ENCODE results near the gene B4GAT1.
"Not testable (repeated sequence)": the region's sequence is repeated elsewhere in the genome, so short reads cannot be mapped to it uniquely, and the experiment has no call there.

Gene B4GAT1

GRCh38 chr11:66347425-66348276 lies at the start of gene B4GAT1:
Gene B4GAT1, minus strand, starts transcription at chr11:66347629. Its CDS starts 84 bp downstream, at chr11:66347545.
- DNase-seq (ENCODE audit: low read depth), result no peak

DNA sequence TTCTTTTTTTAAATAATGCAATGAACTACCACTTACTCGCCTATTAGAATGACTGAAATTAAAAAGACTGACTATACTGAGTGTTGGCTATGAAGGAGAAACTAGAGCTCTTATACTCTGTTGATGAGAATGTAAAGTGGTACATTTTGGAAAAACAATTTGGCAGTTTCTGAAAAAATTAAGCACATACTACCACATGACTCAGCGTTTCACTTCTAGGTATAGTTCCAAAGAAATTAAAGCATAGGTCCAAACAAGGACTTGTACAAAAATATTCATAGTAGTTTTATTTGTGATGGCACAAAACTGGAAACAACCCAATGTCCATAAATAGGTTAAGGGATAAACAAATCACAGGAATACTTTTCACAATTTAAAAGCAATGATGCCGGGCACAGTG lies 46.5 kb upstream of the B4GAT1 start:
- DNase-seq (ENCODE audit: low read depth), result no peak

DNA sequence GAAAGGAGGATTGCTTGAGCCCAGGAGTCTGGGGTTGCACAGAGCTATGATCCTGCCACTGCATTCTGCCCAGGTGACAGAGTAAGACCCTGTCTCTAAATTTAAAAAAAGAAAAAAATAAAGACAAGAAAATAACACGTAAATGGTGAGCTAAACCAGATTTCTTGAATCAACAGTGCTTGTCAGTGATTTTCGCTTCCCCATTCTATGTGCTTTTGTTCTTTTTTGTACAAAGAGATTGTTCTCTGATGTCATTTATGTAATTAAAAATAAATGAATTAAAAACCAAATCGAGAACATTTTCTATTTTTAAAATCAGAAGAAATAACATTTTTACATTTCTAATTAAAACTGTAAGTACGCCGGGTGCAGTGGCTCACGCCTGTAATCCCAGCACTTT lies 43.9 kb upstream of the B4GAT1 start:
- no peak for DNase-seq (ENCODE audit: low read depth)

GRCh38 chr11:66388780-66389386 lies 41.5 kb upstream of the B4GAT1 start:
- no peak for DNase-seq (ENCODE audit: low read depth)

DNA sequence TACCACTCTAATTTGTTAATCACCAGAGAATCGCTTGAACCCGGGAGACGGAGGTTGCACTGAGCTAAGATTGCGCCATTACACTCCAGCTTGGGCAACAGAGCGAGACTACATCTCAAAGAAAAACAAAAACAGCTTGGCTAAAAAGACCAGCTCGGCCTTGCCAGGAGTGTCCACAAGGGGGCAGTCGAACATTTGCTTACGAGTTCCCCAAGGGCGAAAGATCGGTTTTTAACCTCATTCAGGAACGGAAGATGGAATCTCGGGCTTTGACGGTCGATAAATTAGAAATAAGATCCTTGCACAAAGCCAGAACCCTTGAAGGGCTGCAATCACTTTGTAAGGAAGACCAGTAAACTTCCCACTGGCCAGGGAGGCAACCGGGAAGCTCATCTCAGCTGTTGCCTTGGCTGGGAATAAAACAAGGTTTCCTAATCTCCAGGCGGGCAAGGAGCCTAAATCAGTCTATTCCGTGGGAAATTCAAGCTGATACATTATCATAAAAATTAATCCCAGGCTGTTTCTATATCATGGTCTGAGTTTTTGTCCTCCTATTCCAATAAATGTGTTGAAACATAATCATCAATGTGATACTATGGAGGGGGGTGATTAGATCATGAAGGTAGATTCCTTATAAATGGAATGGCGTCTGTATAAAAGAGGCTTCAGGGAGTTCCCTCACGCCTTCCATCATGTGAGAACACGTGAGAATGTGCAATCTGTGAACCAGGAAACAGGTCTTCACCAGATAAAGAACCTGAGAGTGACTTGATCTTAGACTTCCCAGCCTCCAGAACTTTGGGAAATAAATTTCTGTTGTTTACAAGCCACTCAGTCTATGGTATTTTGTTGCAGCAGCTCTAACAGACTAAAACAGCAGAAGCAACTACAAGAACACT lies 39.0 kb upstream of the B4GAT1 start:
- peak; percentile 55 for DNase-seq (ENCODE audit: low read depth)

DNA sequence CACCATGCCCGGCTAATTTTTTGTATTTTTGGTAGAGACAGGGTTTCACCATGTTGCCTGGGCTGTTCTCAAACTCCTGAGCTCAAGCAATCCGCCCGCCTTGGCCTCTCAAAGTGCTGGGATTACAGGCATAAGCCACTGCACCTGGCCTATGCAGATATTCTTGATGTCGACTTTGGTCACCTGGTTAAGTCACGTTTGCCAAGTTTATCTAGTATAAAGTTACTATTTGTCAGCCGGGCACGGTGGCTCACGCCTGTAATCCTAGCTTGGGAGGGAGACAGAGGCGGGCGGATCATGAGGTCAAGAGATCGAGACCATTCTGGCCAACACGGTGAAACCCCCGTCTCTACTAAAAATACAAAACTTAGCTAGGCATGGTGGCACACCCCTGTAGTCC lies 36.9 kb upstream of the B4GAT1 start:
- not testable (repeated sequence) for DNase-seq (ENCODE audit: low read depth)

- not testable (repeated sequence) for DNase-seq (ENCODE audit: low read depth)
These were observed 32.8 kb upstream of the B4GAT1 start for GRCh38 chr11:66380264-66380663.

GRCh38 chr11:66373690-66374287 lies 26.4 kb upstream of the B4GAT1 start:
- DNase-seq (ENCODE audit: low read depth), result not testable (repeated sequence)

- DNase-seq (ENCODE audit: low read depth), result no peak
These were observed 25.8 kb upstream of the B4GAT1 start for GRCh38 chr11:66373265-66373664.

DNA sequence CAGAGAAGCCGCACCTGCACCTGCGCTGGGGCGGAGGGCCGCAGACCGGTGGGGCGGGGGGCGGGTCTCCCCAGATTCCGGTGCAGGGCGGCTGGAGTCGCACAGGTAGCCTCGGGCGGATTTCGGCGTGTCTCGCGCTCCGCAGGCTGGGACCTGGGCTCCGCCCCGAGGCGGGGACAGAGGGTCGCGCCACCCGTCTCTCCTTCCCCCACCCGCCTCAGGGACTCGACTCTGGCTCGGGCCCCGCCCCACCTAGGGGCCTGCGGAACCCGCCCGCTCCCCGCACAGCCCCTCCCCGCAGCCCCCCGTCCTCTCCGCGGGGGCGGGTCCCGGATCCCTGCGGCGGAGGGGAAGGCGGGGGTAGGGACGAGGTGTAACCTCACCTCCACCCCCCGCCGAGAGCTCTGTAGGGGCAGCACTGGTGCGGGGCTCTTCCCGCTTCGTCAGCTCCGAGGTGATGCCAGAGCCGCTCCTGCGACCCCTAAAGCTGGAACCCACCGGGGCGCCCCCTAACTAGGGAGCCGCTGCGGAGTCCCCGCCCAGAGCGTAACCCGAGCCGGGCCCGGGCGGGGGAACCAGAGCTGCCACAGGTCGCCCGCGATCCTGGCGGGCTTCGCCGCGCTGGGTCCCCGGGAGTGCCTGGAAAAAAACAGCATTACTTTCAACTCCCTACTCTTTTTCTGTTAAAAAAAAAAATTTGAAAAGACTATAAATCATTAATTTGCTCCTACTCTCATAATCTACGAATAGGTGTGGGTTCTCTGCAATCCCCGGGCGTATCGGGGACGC lies 24.4 kb upstream of the B4GAT1 start, which contains the start of gene SLC29A2:
Gene SLC29A2 (minus strand): TSS at position 134 of the 789 bp plus-strand sequence. CDS start 169 bp downstream, outside the sequence.
- DNase-seq (ENCODE audit: low read depth), result peak; percentile 84

- DNase-seq (ENCODE audit: low read depth), result no peak
These were observed 21.9 kb upstream of the B4GAT1 start for GRCh38 chr11:66369073-66369894.

DNA sequence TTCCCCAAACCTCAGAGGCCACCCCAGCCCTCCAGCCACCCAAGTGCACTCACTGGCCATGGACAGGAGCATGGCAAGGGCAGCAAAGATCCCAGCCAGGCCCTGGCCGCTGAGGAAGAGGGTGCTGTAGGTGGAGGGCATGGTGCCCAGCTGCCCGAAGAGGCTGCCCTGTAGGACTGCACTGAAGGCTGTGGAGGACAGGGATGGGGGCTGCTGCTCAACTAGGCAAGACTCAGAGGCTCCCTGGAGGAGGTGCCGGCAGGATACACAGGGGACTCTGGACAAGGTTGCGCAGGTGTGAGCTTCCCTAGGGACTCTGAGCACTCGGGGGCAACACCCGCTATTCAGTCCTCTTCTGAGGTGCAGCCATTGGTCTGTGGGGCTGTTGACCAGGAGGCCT lies 21.1 kb upstream of the B4GAT1 start:
- DNase-seq (ENCODE audit: low read depth), result no peak

DNA sequence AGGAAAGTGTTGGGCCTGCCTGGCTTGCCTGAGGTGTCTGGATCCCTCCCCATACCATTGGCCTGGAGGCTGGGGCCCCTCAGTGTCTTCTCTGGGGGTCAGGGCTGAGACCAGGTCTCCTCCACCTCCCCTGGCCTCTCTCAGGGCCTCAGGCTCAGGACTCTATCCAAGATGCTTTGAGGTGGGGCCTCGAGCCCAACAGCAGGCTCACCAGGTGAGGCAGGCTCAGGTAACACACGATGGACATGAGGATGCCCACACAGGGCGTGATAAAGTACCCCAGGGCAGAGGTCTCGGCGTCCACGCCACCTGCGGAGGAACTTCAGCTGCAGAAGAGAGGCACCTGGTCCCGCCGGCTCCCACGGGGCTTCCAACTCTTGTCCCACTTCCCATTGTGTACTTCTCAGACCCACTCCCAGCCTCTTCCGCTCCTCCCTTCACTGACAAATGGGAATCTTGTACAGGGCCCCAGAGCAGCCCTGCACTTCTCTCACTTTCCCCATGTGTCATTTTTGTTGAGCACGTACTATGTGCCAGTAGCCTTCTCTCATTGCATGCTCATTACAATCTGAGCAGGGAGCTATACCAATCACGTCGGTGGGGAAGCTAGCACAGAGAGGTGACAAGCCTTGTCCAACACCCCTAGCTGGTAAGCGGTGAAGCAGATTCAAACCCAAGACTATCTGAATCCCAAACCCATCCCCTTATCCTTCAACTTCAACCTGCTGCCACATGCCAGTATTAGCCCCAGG lies 20.3 kb upstream of the B4GAT1 start:
- DNase-seq (ENCODE audit: low read depth), result no peak

GRCh38 chr11:66366844-66367477 lies 19.5 kb upstream of the B4GAT1 start:
- no peak for DNase-seq (ENCODE audit: low read depth)

GRCh38 chr11:66365711-66366619 lies 18.5 kb upstream of the B4GAT1 start:
- no peak for DNase-seq (ENCODE audit: low read depth)

DNA sequence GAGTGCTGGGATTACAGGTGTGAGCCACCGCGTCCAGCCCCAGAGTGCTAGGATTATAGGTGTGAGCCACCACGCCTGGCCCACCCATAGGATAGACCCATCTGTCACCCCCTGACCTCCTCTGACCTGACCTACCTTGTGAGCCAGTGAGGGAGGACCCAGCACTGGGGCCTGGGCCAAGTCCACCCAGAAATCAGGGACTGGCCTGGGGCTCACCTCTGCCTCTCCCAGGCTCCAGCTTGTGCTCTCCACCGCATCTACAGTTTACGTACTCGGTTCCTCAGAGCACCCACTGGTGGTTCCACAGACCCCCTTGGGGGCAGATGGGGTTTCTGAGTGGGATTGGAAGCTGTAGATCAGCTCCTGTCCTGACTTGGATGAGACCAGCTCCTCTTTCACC lies 17.7 kb upstream of the B4GAT1 start:
- no peak for DNase-seq (ENCODE audit: low read depth)

DNA sequence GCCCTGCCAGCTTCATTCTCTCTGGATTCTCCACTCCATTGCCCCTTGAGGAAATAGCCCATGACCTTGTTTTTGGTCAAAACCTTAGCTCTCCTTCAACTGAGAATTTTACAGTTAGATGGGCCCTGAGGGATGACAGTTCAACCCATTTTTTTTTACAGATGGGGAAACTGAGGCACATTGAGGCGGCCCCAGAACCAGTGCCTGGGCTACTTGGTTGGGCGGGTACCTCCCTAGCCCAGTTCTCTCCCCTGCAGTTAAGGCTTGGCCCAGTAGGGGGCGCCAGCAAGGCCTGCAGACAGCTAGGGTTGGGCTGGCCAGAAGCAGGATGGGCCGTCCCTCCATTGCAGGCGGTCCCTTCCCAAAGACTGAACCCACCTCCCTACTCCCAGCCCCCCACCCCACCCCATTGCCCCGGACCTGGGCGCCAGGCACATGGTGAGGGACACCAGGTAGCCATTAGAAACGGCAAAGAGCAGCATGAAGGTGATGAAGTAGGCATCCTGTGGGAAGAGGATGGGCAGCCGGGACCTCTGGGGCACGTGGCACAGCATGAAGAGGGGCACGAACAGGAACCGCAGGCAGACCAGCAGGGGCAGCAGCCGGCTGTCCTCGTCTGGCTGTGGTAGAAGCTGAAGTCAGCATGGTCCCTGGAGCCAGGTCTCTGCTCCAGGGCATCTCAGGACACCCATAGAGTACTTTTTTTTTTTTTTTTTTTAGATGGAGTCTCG lies 16.5 kb upstream of the B4GAT1 start:
- peak; percentile 66 for DNase-seq (ENCODE audit: low read depth)

Measured in CMK (cell line).